ENCODE data around the gene NINL.

Gene NINL

DNA sequence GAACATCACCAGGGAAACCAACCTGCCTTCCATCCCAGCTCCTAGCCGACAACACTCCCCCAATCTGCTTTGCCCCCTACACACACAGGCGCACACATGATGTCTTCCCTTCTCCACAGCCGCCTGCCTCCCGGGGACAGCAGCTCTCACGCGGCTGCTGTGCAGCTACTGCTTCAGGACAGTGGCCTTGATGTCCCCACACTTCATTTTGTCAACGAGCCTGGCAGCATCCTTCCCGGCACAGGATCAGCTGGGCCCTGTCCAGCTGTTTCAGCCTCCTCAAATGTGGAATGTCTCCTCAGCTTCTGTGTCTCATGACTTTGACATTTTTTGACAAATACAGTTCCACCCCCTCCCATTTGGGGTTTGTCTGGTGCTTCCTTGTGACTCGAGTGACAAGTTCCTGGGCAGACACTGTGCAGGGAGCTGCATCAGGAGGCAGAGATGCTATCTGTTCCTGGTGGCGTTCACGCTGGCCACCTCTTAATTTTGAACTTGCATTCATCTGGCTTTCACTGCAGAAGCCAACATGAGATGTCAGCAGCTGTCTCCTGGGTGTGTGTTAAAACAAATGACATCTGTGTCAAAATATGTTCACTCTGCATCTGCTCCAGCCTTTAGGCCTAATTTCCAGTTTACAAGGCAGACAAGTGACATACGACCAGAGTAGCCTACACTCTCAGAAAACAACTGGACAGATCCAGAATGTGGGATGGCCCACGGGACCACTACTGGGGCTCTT, 120.7 kb downstream of the NINL start:
- no peak for DNase-seq (ENCODE audit: low read depth)

DNA sequence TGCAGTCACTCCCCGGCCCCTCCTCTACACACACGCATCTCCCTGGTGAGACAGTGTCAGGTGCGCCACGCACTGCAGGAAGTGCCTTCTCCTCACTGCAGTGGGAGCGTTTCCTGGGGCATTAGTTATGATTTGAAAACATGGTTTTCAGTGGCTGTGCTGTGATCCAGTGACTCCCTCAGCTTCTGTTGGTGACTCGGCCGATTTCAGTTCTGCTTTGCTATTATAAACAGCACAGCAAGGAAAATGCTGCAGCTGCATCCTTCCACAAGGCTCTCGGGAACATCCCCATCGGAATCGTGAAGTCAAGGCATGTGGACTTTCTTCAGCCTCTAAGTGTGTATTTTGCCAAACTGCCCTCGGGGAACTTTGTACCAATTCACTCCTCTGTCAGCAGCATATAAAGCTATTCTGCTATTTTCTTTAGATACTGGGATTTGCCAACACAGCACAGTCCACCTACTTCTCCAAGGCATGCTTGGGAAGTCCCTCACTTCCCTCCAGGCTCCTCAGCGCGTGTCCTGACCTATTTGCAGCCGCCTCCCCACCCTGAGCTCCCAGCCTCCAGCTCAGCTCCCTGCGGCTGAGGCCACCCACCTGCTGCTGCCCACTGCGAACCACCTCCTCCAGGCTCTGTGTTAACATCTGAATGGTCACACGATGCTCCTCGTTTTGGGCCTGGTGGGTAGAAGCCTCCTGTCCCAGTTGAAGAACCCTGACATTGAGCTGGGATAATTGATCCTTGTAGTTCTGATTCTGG, 123.4 kb downstream of the NINL start:
- DNase-seq (ENCODE audit: low read depth): no peak

DNA sequence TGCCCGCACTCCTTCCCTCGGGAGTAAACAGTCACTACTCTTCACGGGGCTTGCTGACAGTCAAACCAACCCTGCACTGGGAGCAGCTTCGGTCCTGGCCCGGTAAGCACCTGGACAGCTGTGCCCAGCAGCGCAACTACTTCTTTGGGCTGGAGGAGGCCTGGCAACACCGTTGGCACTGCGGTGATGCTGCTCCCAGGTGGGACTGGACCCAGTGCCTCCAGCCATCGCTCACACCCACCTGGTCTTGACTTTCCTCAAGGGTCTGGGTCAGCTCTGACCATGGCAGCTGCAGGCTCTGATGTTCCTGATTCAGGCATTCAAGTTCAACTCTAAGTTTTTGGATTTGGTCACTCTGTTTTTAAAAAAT, 124.1 kb downstream of the NINL start:
- no peak for DNase-seq (ENCODE audit: low read depth)

DNA sequence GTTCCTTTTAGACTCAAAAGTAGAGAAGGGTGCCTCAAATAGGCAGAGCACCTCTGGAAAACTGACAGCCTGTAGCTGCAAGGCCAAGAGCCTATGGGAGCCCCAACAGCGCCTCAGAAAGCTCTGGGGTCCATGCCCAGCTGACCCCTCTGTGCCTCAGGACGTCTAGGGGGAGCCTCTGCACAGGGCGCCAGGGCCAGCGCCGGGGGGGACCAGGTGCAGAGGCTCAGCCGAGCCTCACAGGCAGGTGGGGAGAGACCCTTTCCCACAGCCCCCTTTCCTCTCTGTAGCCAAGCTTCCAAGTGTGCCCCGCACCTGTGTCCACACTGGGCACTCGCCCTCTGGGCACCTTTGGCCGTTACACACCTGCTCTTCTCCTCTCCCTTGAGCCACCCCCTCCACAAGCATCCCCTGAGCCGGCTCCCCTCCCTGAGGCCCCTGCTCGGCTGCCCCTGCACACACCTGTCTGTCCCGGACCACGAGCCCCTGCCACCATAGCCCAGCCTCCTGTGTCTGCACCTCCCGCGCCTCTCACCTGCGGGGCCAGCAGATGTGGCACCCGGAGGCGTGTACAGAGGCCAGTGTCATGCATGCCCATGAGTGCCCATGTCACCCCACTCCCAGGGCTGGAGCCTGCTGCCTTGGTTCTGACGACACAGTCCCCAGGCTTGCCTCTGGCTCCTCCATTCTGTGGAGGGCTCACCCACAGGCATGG, 124.6 kb downstream of the NINL start:
- no peak for DNase-seq (ENCODE audit: low read depth)

DNA sequence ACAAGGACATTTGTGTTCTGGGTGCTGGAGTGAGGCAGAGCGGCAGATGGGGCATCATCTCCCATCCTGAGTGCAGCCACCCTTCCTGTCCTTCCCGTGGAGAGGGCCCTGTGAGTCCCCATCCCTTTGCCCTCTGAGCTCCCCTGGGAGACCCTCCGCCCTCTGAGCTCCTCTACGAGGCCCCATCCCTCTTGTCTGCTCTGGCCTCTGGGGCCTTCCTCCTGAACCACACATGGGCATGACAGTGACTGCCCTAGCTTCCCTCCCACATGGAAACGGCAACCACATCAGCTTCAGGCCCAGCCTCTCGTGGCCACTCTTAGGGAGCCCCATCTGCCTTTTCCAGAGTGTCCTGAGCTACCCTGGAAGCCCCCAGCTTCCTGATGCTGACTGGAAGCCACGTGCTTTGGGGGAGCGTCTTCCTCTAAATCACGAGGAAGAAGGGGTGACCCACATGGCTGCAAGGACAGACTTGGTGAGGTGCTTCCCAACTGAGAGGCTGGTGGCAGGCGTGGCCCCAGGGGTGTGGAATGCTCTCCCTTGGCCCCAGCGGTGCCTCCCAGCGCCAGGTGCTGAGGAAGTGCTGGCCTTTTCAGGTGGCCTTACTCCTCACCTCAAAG, 125.3 kb downstream of the NINL start:
- DNase-seq (ENCODE audit: low read depth): no peak

DNA sequence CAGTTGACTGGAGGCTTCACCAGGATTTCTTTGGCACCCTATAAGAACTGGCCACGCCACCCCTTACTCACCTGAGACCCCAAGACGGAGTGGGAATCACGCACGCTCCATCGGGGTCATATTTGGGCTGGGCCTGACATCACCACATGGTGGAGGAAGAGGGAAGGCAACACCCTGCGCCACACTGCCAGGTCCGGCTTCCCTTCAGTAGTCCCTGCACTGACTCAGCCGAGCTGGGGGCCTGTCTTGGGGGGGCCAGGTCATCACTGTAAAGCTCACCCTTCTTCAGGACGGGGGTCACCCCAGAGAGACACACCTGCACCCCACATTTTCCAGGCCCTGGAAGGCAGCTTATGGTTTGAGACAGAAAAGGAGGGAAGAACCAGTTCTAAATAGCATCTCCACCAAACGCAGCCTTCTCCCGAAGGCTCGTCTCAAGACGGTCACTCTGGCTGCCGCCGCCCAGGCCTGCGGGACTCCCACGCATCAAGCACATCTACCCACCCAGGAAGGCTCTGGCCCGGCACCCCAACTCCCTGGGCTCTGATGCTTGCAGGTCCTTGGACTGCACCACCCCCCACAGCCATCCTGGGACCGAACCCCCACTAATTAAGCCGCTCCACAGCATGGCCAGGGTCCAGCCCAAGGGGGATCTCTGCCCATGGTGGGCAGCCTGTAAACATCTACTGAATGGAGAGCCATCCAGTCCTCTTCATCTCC, 126.1 kb downstream of the NINL start:
- DNase-seq (ENCODE audit: low read depth): no peak

DNA sequence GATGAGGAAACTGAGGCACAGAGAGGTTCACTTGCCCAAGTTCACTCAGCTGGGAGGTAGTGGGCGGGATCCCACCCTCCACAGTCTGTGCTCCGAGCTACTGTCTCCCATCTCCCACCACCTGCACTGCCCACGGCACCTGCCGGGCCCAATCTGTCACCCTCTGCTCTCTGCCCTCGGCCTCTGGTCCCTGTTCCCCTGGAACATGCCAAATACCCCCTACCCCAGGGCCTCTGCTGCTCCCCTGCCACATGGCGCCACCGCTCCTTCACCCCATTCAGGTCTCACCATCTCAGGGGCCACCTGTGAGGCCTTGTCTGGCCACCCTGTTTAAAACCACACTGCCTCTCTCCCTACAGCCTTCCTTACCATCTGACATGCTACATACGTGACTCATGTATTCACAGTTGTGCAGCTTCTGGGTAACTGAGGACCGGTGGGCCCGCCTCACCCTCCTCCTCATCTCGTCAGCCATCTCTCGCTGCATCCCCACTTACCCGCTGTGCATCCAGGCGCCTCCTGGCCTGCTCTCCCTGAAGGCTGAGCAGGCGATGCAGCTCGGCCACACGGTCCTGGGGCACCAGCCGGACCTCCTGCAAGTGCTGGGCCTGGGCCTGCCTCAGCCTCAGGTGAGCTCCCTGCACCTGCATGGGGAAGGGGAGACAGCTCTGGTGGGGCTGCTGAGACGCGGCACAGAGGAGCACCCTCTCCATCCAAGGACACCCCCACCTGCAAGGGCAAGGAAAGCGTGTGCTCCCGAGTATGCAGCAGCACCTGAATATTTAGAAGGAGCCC, 127.2 kb downstream of the NINL start:
- DNase-seq (ENCODE audit: low read depth): no peak

DNA sequence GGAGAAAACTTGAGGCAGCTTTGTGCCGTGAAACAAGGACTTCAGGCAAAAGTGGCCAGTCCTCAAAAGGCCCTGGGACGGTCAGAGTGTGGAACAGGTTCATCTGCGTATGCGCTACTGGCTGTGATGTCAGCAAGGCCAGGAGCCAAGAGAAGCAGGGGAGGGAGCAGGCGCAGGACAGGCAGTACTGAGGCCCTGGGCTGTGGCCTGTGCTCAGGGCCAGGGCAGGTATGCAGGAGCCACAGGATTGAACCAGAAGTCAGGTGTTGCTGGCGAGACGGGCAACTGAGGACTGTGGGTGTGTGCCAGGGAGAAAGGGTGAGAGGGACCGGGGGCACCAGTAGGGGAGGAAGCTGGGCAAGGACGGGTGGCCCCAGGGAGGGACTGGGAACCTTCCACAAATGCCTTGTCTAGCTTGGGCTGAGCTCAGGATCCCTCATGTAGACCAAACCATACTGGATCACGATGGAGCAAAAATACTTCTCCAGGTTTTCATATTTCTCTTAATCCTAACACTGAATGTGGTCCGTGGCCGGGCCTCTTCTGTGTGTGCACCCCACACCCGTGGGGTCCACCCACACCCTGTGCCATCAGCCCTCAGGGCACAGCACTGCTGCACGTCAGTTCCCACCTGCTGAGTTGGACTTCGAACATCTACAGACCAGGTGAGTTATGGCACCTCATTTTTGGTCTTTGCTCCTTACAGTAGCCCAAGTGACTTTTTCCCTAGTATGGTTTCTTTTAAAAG, 131.0 kb downstream of the NINL start:
- no peak for DNase-seq (ENCODE audit: low read depth)

DNA sequence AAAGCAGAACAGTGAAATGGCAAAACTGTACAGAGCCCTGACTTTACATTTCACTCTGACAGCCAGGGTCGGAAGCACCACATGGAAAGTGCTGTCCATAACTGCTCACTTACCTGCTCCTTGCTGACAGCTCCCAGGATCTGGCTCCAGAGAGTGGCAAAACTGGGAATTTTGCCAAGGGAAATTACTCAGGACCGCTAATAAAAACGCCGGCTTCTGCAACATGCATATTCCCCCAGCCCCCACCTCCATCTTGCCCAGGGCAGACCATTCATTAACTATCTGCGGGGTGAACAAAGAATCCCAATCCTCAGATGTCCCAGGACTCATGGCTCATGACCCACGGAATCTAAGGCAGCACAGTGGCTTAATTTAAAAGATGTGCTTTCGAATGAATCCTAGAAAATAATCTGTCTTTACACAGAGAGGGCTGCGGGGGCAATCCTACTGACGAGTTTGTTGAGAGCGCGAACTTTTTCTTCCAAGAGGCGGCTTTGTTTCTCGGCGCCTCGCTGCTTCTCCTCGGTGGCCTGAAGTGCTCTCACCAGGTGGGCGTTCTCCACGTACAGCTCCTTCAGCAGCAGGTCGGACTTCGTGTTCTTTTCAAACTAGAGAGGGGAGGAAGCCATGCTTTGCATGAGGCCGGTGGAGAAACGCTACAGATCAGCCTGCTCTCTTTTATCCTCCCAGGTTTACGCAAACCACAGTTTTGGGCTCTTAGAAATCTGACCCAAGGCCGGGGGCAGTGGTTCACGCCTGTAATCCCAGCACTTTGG, 132.1 kb downstream of the NINL start:
- no peak for DNase-seq (ENCODE audit: low read depth)

DNA sequence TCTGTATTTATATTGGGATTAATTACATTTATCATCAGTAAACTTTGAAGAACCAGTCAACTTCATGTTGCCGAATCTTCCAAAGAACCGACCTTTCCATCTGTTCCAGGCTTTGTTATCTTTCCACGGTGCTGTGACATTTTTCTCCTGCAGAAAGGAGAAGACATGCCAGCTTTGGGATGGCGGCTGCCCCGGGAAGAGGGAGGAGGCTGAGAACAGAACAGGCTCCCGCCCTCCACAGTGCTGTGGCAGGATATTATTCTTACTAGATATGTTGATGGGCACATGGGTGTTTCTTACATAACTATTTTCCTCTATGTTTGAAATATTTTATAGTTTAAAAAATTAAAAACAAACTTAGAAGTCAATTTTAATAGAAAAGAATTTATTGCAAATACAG, 133.0 kb downstream of the NINL start:
- DNase-seq (ENCODE audit: low read depth): no peak

DNA sequence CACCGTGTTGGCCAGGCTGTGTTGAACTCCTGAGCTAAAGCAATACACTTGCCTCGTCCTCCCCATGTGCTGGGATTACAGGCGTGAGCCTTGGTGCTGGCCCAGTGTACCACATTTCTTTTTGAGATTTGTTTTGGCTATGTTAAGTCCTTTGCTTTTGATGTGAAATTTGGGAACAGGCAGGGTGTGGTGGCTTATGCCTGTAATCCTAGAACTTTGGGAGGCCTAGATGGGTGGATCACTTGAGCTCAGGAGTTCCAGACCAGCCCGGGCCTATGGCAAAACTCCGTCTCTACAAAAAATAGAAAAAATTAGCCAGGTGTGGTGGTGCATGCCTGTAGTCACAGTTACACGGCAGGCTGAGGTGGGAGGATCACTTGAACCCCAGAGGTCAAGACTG, 137.7 kb downstream of the NINL start:
- DNase-seq (ENCODE audit: low read depth): no peak

DNA sequence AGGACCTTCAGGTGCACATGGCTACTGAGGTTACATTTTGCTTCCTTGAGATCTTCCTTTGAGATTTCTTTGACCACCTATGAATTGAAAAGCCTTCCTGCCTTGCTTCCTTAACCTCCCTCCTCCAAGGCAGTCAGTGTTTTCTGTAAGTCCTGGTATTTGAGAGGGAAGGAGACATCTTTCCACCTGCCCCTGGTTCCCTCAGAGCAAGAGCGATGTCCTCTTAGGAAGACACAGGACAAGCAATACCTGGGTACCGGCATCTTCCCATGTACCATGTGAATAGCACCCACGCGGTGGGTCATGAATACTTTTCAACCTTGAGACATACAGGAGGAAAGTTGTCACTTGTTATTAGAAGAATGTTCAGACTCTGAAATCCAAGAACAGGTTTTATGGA, 140.8 kb downstream of the NINL start:
- no peak for DNase-seq (ENCODE audit: low read depth)

DNA sequence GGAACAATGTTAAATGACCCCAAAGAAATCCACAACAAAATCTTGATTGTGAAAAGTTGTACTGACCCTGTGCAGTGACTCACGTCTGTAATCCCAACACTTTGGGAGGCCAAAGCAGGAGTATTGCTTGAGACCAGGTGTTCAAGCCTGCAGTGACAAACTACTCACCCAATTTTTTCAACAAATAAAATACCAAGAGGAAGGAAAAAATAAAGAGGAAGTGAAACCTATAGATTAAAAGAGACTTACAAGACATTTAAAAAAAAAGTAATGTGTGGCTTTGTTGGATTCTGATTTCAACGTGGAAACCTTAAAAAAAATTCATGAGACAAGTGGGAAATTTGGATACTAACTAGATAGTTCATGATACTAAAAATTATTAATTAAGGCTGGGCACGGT, 146.0 kb downstream of the NINL start:
- no peak for DNase-seq (ENCODE audit: low read depth)

DNA sequence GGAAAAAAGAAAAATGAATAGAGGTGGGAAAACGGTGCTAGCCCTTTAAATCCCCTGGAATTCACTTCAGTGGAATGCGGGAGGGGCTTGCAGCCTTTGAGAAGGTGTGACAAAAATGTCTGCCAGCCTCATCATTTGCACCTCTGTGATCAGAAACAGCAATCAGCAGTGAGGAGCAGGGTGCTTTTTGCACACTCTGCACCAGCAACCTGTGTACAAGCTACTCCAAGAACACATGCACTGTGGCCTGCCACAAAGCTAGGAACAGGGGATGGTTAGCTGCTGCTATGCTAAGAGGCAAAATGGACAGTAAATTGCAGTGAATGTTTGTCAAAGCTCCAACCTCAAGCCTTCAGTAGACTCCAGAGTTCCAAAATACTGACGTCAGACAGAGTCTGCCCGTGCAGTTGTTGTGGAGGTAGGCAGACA, 148.2 kb downstream of the NINL start:
- DNase-seq (ENCODE audit: low read depth): no peak

DNA sequence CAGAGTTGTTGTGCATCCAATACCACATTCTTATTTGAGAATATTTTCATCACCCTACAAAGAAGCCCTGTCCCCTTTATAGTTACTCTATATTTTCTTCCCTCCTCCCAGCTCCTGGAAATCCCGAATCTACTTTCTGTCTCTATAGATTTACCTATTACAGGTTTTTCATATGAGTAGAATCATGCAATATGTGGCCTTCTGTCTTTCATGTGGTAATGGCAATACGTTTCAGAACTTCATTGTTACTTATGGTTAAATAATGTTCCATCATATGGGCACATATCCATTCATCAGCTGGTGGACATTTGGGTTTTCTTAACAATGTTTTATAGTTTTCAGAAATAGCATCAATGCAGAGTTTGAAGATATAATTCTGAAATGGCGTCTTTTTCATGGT, 160.8 kb downstream of the NINL start:
- DNase-seq (ENCODE audit: low read depth): no peak

DNA sequence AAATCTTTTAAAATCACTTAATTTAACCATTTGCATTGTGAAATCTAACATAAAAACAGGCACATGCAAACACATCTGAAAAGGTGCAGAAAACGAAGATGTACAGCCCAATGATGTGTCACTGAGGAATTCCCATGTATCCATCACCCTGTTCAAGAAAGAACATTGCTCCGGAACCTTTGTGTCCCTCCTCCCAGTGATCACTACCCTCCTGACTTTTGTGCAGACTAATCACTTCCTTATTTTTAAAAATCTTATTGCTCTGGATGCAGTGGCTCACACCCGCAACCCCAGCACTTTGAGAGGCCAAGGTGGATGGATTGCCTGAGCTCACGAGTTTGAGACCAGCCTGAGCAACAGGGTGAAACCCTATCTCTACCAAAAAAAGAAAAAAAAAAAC, 163.3 kb downstream of the NINL start:
- DNase-seq (ENCODE audit: low read depth): no peak

DNA sequence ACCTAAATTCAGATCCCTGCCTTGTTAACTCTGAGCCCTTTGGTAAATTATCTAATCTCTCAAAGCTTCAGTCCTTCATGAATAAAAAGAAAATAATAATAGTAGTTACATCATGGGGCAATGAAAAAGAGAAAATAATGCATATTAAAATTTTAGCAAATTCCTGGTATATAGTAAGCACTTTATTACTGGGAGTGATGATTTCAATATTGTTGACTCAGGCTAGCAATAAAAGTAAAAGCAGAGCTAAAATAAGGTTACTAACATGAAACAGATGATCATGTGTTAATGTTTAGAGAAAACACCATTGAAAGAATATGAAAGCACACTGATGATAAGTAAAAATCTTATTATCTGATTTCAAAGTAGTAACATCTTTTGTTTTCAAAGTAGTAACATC, 164.2 kb downstream of the NINL start:
- DNase-seq (ENCODE audit: low read depth): no peak

DNA sequence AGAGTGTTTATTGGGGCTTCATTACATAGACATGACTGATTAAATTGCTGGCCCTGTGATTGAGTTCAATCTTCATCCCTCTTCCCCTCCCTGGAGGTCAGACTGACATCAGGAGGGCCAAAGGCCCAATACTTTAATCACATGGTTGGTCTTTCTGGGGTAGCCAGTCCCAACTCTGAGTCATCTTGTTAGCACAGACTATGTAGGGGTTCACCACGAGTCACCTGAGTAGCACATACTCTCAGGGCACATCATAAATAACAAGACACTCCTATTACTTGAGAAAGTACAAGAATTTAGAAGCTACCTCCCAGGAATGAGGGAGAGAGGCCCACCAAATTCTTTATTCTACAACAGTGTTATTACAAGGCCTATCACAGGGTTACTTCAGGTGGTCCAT, 166.6 kb downstream of the NINL start:
- no peak for DNase-seq (ENCODE audit: low read depth)

DNA sequence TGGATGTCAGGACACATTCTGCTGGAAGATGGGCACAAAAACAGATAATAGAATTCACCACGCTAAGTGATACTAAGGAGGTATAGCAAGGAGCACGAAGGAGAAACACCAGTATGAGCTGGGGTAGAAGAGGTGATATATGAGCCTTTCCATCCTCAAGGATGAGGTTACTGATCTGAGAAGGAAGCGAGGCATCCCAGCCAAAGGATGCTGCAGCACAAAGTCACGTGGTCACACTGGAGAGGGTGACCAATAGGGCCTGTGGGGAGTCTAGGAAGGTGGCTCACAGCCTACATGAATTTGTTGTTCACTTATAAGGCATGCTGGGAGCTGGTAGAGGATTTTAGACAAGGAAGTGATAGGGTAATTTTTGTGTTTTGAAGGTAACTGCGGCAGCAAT, 176.4 kb downstream of the NINL start:
- DNase-seq (ENCODE audit: low read depth): no peak

DNA sequence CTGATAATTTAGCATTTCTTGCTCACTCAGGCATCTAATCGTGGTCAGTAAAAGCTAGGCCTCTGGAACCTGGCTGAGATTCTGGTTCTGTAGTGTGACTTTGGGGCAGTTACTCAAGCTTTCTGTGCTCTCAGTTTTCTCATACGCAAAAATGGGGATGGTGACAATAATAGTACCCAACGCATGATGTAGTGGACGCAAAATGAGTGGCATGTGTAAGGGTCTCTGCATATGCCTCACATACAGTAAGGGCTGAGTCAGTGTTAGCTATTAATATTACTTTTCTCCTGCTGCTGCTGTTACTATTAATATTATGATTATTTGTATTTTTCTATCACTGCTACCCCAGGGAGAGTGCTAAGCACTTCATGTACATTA, 177.2 kb downstream of the NINL start:
- no peak for DNase-seq (ENCODE audit: low read depth)
